ENCODE measurements around the gene VEZT.
"Not testable (repeated sequence)": the region's sequence is repeated elsewhere in the genome, so short reads cannot be mapped to it uniquely, and the experiment has no call there.

The VEZT gene

GRCh38 chr12:95224202-95225170 is 6.9 kb downstream of the VEZT start:
- FAIRE-seq = no peak

- FAIRE-seq = no peak
Measured at GRCh38 chr12:95225645-95226212, 8.1 kb downstream of the VEZT start.

- no peak for FAIRE-seq
Measured at GRCh38 chr12:95227818-95228356, 10.3 kb downstream of the VEZT start.

GRCh38 chr12:95228617-95229016 is 11.0 kb downstream of the VEZT start:
- FAIRE-seq = no peak

GRCh38 chr12:95229636-95230035 is 12.0 kb downstream of the VEZT start:
- no peak for FAIRE-seq

GRCh38 chr12:95230313-95230712 is 12.7 kb downstream of the VEZT start:
- no peak for FAIRE-seq

GRCh38 chr12:95231190-95231589 is 13.6 kb downstream of the VEZT start:
- FAIRE-seq = no peak

GRCh38 chr12:95234187-95234586 is 16.6 kb downstream of the VEZT start:
- not testable (repeated sequence) for FAIRE-seq

- FAIRE-seq = not testable (repeated sequence)
Measured at GRCh38 chr12:95235621-95236020, 18.0 kb downstream of the VEZT start.

- FAIRE-seq = no peak
Measured at GRCh38 chr12:95237315-95237714, 19.7 kb downstream of the VEZT start.

- FAIRE-seq = no peak
Measured at GRCh38 chr12:95238150-95238549, 20.5 kb downstream of the VEZT start.

GRCh38 chr12:95239216-95239615 is 21.6 kb downstream of the VEZT start:
- no peak for FAIRE-seq

- not testable (repeated sequence) for FAIRE-seq
Measured at GRCh38 chr12:95239835-95240234, 22.2 kb downstream of the VEZT start.

GRCh38 chr12:95240556-95240955 is 22.9 kb downstream of the VEZT start:
- no peak for FAIRE-seq

GRCh38 chr12:95241138-95241537 is 23.5 kb downstream of the VEZT start:
- FAIRE-seq = not testable (repeated sequence)

GRCh38 chr12:95241761-95242506 is 24.3 kb downstream of the VEZT start:
- no peak for FAIRE-seq

- no peak for FAIRE-seq
Measured at GRCh38 chr12:95243497-95244183, 26.0 kb downstream of the VEZT start.

- FAIRE-seq = no peak
Measured at GRCh38 chr12:95244350-95244749, 26.7 kb downstream of the VEZT start.

GRCh38 chr12:95248095-95248494 is 30.5 kb downstream of the VEZT start:
- FAIRE-seq = no peak

GRCh38 chr12:95248604-95249360 is 31.2 kb downstream of the VEZT start:
- FAIRE-seq = no peak

GRCh38 chr12:95253386-95253785 is 35.8 kb downstream of the VEZT start:
- FAIRE-seq = no peak

- no peak for FAIRE-seq
Measured at GRCh38 chr12:95257541-95257940, 39.9 kb downstream of the VEZT start.

Measured in G401.6 (cell line).